OCI-LY3 (cell line): ENCODE measurements around the gene ROPN1L.

ENCODE experiments used
- H2AFZ ChIP-seq: fragments of 200-600, 300-600 bp; shearing (Covaris generic); 2 replicates; pipeline ENCODE4 v1.6.0; 2014; ENCODE audit warnings: antibody characterized with exemption, low read depth, low read length
- H3K27ac ChIP-seq: fragments of 200-600, 300-600 bp; sonication (generic); 2 replicates; pipeline ENCODE4 v1.5.1; 2014; ENCODE audit warnings: mild to moderate bottlenecking, low read length, moderate library complexity, mixed read lengths
- H3K27me3 ChIP-seq: fragments of 200-600, 300-600 bp; sonication (generic); 2 replicates; pipeline ENCODE4 v1.6.1; 2014; ENCODE audit warnings: low read depth, low read length, mixed read lengths
- H3K36me3 ChIP-seq: fragments of 200-600, 300-600 bp; sonication (generic); replicated peaks from 2 replicates; pipeline ENCODE3; 2014; ENCODE audit warnings: low read depth, low read length, mixed read lengths
- H3K4me1 ChIP-seq: fragments of 300-600, 200-600 bp; sonication (generic); 2 replicates; pipeline ENCODE4 v1.6.1; 2014; ENCODE audit warnings: low read length, mixed read lengths
- H3K4me2 ChIP-seq: fragments of 200-600, 300-600 bp; sonication (generic); 2 replicates; pipeline ENCODE4 v1.6.1; 2014; ENCODE audit warnings: low read length, mixed read lengths
- H3K4me3 ChIP-seq: fragments of 300-600, 200-600 bp; sonication (generic); 2 replicates; pipeline ENCODE4 v1.5.1; 2014; ENCODE audit warnings: antibody characterized with exemption, mild to moderate bottlenecking, low read length, moderate library complexity
- H3K79me2 ChIP-seq: fragments of 300-600, 200-600 bp; shearing (Covaris generic); 2 replicates; pipeline ENCODE4 v1.6.1; 2014; ENCODE audit warnings: mild to moderate bottlenecking, low read length, mixed read lengths
- H3K9ac ChIP-seq: fragments of 300-600, 200-600 bp; shearing (Covaris generic); 2 replicates; pipeline ENCODE4 v1.6.0; 2014; ENCODE audit warnings: mild to moderate bottlenecking, low read length, moderate library complexity
- H3K9me3 ChIP-seq: fragments of 200-600, 300-600 bp; shearing (Covaris generic); 2 replicates; pipeline ENCODE4 v1.6.1; 2014; ENCODE audit warnings: low read length, mixed read lengths; ENCODE audit not compliant: insufficient read depth
- H4K20me1 ChIP-seq: fragments of 200-600, 300-600 bp; sonication (generic); 2 replicates; pipeline ENCODE4 v1.6.1; 2016; ENCODE audit warnings: low read length, mixed read lengths; ENCODE audit not compliant: insufficient read depth
- CTCF ChIP-seq: fragments of 200-600, 300-600 bp; sonication (generic); IDR thresholded peaks from 2 replicates; pipeline ENCODE4 v1.5.1; 2014; ENCODE audit warnings: antibody characterized with exemption, low read length, low read depth
- EZH2phosphoT487 ChIP-seq: fragments of 200-600 bp; shearing (Covaris generic); IDR thresholded peaks from 2 replicates; pipeline ENCODE4 v1.6.1; 2018; ENCODE audit warnings: antibody characterized with exemption, mixed run types, low read depth

The ROPN1L gene

GRCh38 chr5:10482791-10483530 lies 41.3 kb downstream of the ROPN1L start:
- TF ChIP-seq EZH2phosphoT487 (no peak), CTCF (no peak)
- H3K9me3 ChIP-seq, result no peaks in the 10 kb centered on the region
- H3K4me1 ChIP-seq, result no peaks in the 10 kb centered on the region
- peaks cover 10% of the 10 kb centered on the region for H3K27me3 ChIP-seq
- no peak overlapping the region for H3K9ac ChIP-seq
- H2AFZ ChIP-seq, result no peak overlapping the region
- H3K4me3 ChIP-seq, result no peak overlapping the region
- no peaks in the 10 kb centered on the region for H4K20me1 ChIP-seq
- H3K36me3 ChIP-seq, result no peaks in the 10 kb centered on the region
- no peaks in the 10 kb centered on the region for H3K79me2 ChIP-seq
- no peak overlapping the region for H3K4me2 ChIP-seq
- no peak overlapping the region for H3K27ac ChIP-seq

- Histone ChIP-seq H3K4me3 (no peak overlapping the region), H3K27me3 (peaks cover 16% of the 10 kb centered on the region), H3K36me3 (no peaks in the 10 kb centered on the region), H3K4me2 (no peak overlapping the region), H2AFZ (no peak overlapping the region), H3K27ac (no peak overlapping the region), H3K79me2 (no peaks in the 10 kb centered on the region), H3K4me1 (peaks cover 7% of the 10 kb centered on the region), H4K20me1 (no peaks in the 10 kb centered on the region), H3K9me3 (no peaks in the 10 kb centered on the region), H3K9ac (no peak overlapping the region)
- TF ChIP-seq EZH2phosphoT487 (no peak), CTCF (no peak)
Measured at GRCh38 chr5:10484774-10485141, 43.1 kb downstream of the ROPN1L start.

GRCh38 chr5:10485142-10485795 lies 43.6 kb downstream of the ROPN1L start:
- no peak for TF ChIP-seq EZH2phosphoT487
- Histone ChIP-seq H3K36me3 (no peaks in the 10 kb centered on the region), H3K9me3 (no peaks in the 10 kb centered on the region), H4K20me1 (no peaks in the 10 kb centered on the region), H3K4me1 (peaks cover 11% of the 10 kb centered on the region), H3K9ac (no peak overlapping the region), H3K79me2 (no peaks in the 10 kb centered on the region), H3K27ac (no peak overlapping the region), H3K4me2 (no peak overlapping the region), H3K27me3 (peaks cover 18% of the 10 kb centered on the region), H3K4me3 (no peak overlapping the region), H2AFZ (no peak overlapping the region)

- Histone ChIP-seq H3K36me3 (no peaks in the 10 kb centered on the region), H4K20me1 (no peaks in the 10 kb centered on the region), H2AFZ (no peak overlapping the region), H3K4me3 (no peak overlapping the region), H3K4me2 (no peak overlapping the region), H3K27ac (no peak overlapping the region), H3K27me3 (peaks cover 25% of the 10 kb centered on the region), H3K9me3 (no peaks in the 10 kb centered on the region), H3K79me2 (no peaks in the 10 kb centered on the region), H3K9ac (no peak overlapping the region), H3K4me1 (peaks cover 17% of the 10 kb centered on the region)
- TF ChIP-seq EZH2phosphoT487, result no peak
- TF ChIP-seq CTCF, result no peak
Measured at GRCh38 chr5:10485897-10486296, 44.2 kb downstream of the ROPN1L start.
